Measurements from ENCODE around the gene PLRG1.
"Not testable (repeated sequence)": the region's sequence is repeated elsewhere in the genome, so short reads cannot be mapped to it uniquely, and the experiment has no call there.

Gene PLRG1

GRCh38 chr4:154549894-154550790 lies at the start of gene PLRG1:
Gene PLRG1, minus strand, starts transcription at chr4:154550400. Its CDS starts 92 bp downstream, at chr4:154550308.
- peak; percentile 94 to 96 for DNase-seq

GRCh38 chr4:154597798-154598774 lies 47.9 kb upstream of the PLRG1 start:
- no peak for DNase-seq

- DNase-seq = not testable (repeated sequence)
These were observed 47.1 kb upstream of the PLRG1 start for GRCh38 chr4:154597281-154597680.

GRCh38 chr4:154595807-154596206 lies 45.6 kb upstream of the PLRG1 start:
- no peak for DNase-seq

- not testable (repeated sequence) for DNase-seq
These were observed 44.1 kb upstream of the PLRG1 start for GRCh38 chr4:154594343-154594742.

GRCh38 chr4:154593868-154594267 lies 43.7 kb upstream of the PLRG1 start:
- DNase-seq = no peak

GRCh38 chr4:154591890-154592289 lies 41.7 kb upstream of the PLRG1 start:
- DNase-seq = no peak

GRCh38 chr4:154590329-154591006 lies 40.3 kb upstream of the PLRG1 start, which contains the start of gene FGA:
Gene FGA, minus strand, starts transcription at chr4:154590742. Its CDS starts 55 bp downstream, at chr4:154590687.
- no peak for DNase-seq

- DNase-seq = no peak
These were observed 39.3 kb upstream of the PLRG1 start for GRCh38 chr4:154589296-154590197.

GRCh38 chr4:154588198-154588597 lies 38.0 kb upstream of the PLRG1 start:
- no peak for DNase-seq

GRCh38 chr4:154586296-154587033 lies 36.3 kb upstream of the PLRG1 start:
- no peak for DNase-seq

GRCh38 chr4:154585369-154586018 lies 35.3 kb upstream of the PLRG1 start:
- DNase-seq = no peak

- DNase-seq = no peak
These were observed 34.1 kb upstream of the PLRG1 start for GRCh38 chr4:154584259-154584658.

- DNase-seq = no peak
These were observed 33.5 kb upstream of the PLRG1 start for GRCh38 chr4:154583677-154584076.

- no peak for DNase-seq
These were observed 33.0 kb upstream of the PLRG1 start for GRCh38 chr4:154583230-154583629.

- DNase-seq = no peak
These were observed 32.5 kb upstream of the PLRG1 start for GRCh38 chr4:154582723-154583122.

GRCh38 chr4:154579927-154580326 lies 29.7 kb upstream of the PLRG1 start:
- DNase-seq = no peak

GRCh38 chr4:154578919-154579318 lies 28.7 kb upstream of the PLRG1 start:
- no peak for DNase-seq

- no peak for DNase-seq
These were observed 27.1 kb upstream of the PLRG1 start for GRCh38 chr4:154577324-154577723.

GRCh38 chr4:154574311-154574710 lies 24.1 kb upstream of the PLRG1 start:
- no peak for DNase-seq
